B cell (primary cell): ENCODE results near the gene SPPL2B.

Experiments
- EZH2 ChIP-seq: IDR thresholded peaks from 2 replicates; pipeline ENCODE4 v1.6.1; 2012; ENCODE audit warnings: borderline replicate concordance, low read depth, mild to moderate bottlenecking, moderate library complexity, low read length; ENCODE audit not compliant: insufficient read depth, poor library complexity, severe bottlenecking
- TF ChIP-seq, protein P1 (sequence below): fragments of 200-600 bp; IDR thresholded peaks from one replicate; pipeline ENCODE4 v1.8.0; 2022; ENCODE audit warnings: antibody characterized with exemption, mild to moderate bottlenecking

DNA sequence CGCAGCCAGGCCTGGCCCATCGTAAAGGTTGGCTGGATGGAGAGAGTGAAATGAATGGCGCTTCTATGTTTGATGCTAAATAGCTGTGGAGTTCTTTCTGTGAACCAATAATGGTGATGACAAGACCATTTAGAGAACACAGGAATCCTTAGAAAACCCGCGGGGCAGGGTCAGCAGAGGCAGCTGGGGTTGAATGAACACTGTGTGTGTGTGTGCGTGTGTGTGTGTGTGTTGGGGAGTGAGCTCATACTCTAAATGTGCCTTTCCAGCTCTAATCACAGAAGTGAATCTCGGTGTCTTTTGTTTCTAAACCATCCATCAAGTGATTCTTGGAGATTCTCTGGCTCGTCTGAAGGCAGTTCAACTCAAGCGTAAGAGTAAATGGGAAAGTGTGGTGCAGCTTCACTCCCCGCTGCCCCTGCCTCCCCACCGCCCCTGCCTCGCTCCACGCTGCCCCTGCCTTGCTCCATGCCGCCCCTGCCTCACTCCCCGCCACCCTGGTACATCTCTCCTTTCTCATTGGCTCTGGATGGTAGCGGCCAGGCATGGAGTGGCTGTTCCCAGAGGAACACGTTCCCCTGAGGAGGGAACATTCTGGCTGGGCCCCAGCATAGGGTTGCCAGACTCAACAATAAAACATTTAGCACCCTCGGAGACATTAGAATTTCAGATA is 52.8 kb downstream of the SPPL2B start:
- TF ChIP-seq, protein P1, sequence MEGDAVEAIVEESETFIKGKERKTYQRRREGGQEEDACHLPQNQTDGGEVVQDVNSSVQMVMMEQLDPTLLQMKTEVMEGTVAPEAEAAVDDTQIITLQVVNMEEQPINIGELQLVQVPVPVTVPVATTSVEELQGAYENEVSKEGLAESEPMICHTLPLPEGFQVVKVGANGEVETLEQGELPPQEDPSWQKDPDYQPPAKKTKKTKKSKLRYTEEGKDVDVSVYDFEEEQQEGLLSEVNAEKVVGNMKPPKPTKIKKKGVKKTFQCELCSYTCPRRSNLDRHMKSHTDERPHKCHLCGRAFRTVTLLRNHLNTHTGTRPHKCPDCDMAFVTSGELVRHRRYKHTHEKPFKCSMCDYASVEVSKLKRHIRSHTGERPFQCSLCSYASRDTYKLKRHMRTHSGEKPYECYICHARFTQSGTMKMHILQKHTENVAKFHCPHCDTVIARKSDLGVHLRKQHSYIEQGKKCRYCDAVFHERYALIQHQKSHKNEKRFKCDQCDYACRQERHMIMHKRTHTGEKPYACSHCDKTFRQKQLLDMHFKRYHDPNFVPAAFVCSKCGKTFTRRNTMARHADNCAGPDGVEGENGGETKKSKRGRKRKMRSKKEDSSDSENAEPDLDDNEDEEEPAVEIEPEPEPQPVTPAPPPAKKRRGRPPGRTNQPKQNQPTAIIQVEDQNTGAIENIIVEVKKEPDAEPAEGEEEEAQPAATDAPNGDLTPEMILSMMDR, result no peak
- no peak for TF ChIP-seq EZH2
